Natural killer cell (primary cell): ENCODE measurements around the gene BMPR1A. TPM values are rescaled to one million over a fixed set of nuclear protein-coding genes. Genes with fewer than 3 reads are reported as not detected.

Experiments
- ATAC-seq, 3 donors: fragments of 150-1000 bp in 2 of 3; fragments of 200-7000 bp in 1 of 3; cut with Tn5 transposase; 1 replicate in 1 of 3; 2 replicates in 2 of 3; pipeline ENCODE4 v1.10.0; 2021; ENCODE audit warnings: mild to moderate bottlenecking in 2 of 3, moderate library complexity in 2 of 3
- DNase-seq, 2 donors: peaks; one replicate each; pipeline versions ENCODE4 v3.0.0 to v3.0.0-alpha.2; 2013 to 2021; ENCODE audit warnings: mixed read lengths in 1 of 2
- H3K27ac ChIP-seq: one replicate; pipeline ENCODE4 v1.5.1; 2013; ENCODE audit warnings: mild to moderate bottlenecking, low read length
- H3K27me3 ChIP-seq: one replicate; pipeline ENCODE4 v1.6.1; 2013; ENCODE audit warnings: low read length; ENCODE audit not compliant: control insufficient read depth, insufficient read depth
- H3K36me3 ChIP-seq: one replicate; pipeline ENCODE4 v1.6.1; 2013; ENCODE audit warnings: low read length; ENCODE audit not compliant: control insufficient read depth, insufficient read depth
- H3K4me1 ChIP-seq: one replicate; pipeline ENCODE4 v1.6.1; 2013; ENCODE audit warnings: low read length; ENCODE audit not compliant: control insufficient read depth, insufficient read depth
- H3K4me3 ChIP-seq: one replicate; pipeline ENCODE4 v1.5.1; 2013; ENCODE audit warnings: low read length
- H3K9me3 ChIP-seq: one replicate; pipeline ENCODE4 v1.6.1; 2013; ENCODE audit warnings: low read length; ENCODE audit not compliant: control insufficient read depth, insufficient read depth
- H3K27ac Mint-ChIP-seq, 2 donors: one replicate each; pipeline ENCODE4 v1.8.0; 2022; ENCODE audit warnings: mild to moderate bottlenecking in 2 of 2, mixed read lengths in 2 of 2, moderate library complexity in 1 of 2
- H3K27me3 Mint-ChIP-seq, 2 donors: one replicate each; pipeline ENCODE4 v1.8.0; 2022; ENCODE audit warnings: low read depth in 2 of 2, mixed read lengths in 2 of 2
- H3K36me3 Mint-ChIP-seq: one replicate; pipeline ENCODE4 v1.8.0; 2022; ENCODE audit warnings: mixed read lengths
- H3K4me1 Mint-ChIP-seq, 2 donors: one replicate each; pipeline ENCODE4 v1.8.0; 2022; ENCODE audit warnings: mixed read lengths in 2 of 2
- H3K4me3 Mint-ChIP-seq: one replicate; pipeline ENCODE4 v1.8.0; 2022; ENCODE audit warnings: mild to moderate bottlenecking, moderate library complexity, mixed read lengths
- H3K9me3 Mint-ChIP-seq, 2 donors: one replicate each; pipeline ENCODE4 v1.8.0; 2022; ENCODE audit warnings: mixed read lengths in 2 of 2
- WGBS: methylation state at CpG from one replicate; pipeline ENCODE4 v1.1.7; 2013; ENCODE audit warnings: missing lambda C conversion rate; ENCODE audit not compliant: insufficient coverage; 5-methylcytosine and 5-hydroxymethylcytosine counted together
- intact Hi-C: fragments of 100-400 bp; cut with micrococcal nuclease; formaldehyde crosslinking; loops from one replicate; pipeline ENCODE4 v1.14.2; 2022
- total RNA-seq, 4 donors: library from RNA; stranded (reverse); fragments of 120-200 nt in 1 of 4; gene quantifications; one replicate each; pipeline versions ENCODE4 v1.2.3 to v1.2.4, GENCODE V29; 2013 to 2022
- TF ChIP-seq, protein P1 (sequence below): fragments of 200-600 bp; IDR thresholded peaks from one replicate; pipeline ENCODE4 v1.8.0; 2022; ENCODE audit warnings: antibody characterized with exemption

Gene BMPR1A
- total RNA-seq, 3 donors from 2014 or later (not counting 1 experiment from before 2014, with no cell fraction given): 5.5 to 8.1 (median 7.7) TPM

DNA sequence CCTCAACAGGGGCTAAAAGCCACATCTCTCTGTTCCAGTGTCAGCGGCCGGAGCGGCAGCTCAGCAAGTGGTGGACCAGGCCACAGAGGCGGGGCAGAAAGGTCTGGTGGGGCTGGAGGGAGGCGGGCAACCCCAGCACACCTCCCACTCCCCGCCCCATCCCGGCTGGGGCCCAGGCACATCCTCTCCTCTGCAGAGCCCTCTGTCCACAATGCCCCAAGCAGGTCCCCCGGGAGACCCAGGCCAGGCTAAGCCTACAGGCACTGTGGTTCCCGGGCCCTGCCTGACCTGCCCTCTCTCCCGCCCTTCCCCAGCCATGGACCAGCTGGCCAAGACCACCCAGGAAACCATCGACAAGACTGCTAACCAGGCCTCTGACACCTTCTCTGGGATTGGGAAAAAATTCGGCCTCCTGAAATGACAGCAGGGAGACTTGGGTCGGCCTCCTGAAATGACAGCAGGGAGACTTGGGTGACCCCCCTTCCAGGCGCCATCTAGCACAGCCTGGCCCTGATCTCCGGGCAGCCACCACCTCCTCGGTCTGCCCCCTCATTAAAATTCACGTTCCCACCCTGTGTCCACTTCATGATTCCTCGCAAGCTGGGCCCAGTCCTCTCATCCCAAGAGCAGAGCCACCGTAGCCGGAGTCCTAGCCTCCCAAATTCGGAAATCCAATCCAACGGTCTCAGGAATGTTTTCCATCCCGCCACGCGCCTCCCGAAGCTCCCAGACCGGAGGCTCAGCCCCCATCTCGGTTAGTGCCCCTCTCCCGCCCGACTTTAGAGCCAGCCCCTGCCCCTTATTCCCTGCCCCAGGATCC lies 214.0 kb downstream of the BMPR1A start:
- no peaks in the 10 kb centered on the region for H3K9me3 Mint-ChIP-seq
- no peaks in the 10 kb centered on the region for H3K36me3 Mint-ChIP-seq
- peaks cover 0 to 7% of the 10 kb centered on the region in 2 donors for H3K27me3 Mint-ChIP-seq
- Histone ChIP-seq H3K4me3 (peak overlapping the region; percentile 60), H3K36me3 (no peaks in the 10 kb centered on the region), H3K9me3 (no peaks in the 10 kb centered on the region), H3K27ac (peak overlapping the region; percentile 80), H3K4me1 (peaks cover 54% of the 10 kb centered on the region), H3K27me3 (no peaks in the 10 kb centered on the region)
- WGBS: 48% methylated on average over 30 of the region's 30 CpGs
- TF ChIP-seq, protein P1, sequence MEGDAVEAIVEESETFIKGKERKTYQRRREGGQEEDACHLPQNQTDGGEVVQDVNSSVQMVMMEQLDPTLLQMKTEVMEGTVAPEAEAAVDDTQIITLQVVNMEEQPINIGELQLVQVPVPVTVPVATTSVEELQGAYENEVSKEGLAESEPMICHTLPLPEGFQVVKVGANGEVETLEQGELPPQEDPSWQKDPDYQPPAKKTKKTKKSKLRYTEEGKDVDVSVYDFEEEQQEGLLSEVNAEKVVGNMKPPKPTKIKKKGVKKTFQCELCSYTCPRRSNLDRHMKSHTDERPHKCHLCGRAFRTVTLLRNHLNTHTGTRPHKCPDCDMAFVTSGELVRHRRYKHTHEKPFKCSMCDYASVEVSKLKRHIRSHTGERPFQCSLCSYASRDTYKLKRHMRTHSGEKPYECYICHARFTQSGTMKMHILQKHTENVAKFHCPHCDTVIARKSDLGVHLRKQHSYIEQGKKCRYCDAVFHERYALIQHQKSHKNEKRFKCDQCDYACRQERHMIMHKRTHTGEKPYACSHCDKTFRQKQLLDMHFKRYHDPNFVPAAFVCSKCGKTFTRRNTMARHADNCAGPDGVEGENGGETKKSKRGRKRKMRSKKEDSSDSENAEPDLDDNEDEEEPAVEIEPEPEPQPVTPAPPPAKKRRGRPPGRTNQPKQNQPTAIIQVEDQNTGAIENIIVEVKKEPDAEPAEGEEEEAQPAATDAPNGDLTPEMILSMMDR: no peak
- DNase-seq: peak in 1 of 2 donors; percentile 28
- H3K4me1 Mint-ChIP-seq: peaks cover 14 to 44% of the 10 kb centered on the region in 2 donors
- intact Hi-C loops: no loop called here
- H3K27ac Mint-ChIP-seq: peak overlapping the region; percentile 81 to 93
- peak overlapping the region; percentile 90 for H3K4me3 Mint-ChIP-seq
- ATAC-seq: no peak

DNA sequence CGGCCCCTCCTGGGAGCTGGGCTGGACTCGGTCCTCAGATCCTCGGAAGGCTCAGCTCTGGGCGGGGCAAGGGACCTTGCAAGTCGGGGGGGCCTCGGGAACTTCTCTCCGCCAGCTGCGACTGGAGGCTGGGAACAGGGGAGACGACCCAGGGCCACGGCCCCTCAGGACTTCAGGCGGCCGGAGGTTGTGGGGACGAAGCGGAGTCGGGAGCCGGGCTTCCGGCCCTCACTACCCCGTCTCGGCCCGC lies 214.5 kb downstream of the BMPR1A start:
- peaks cover 51% of the 10 kb centered on the region for H3K4me1 ChIP-seq
- no peak for DNase-seq
- H3K4me3 Mint-ChIP-seq: peak overlapping the region; percentile 90
- H3K36me3 Mint-ChIP-seq: no peaks in the 10 kb centered on the region
- no peaks in the 10 kb centered on the region for H3K9me3 Mint-ChIP-seq
- TF ChIP-seq, protein P1: no peak
- ATAC-seq: no peak
- intact Hi-C loops: loop anchor here (1.0 kb wide), 1 partner anchor 123 kb away; the partner anchor contains the start of gene GLUD1
- H3K27me3 ChIP-seq: no peaks in the 10 kb centered on the region
- no peaks in the 10 kb centered on the region for H3K36me3 ChIP-seq
- H3K27ac Mint-ChIP-seq: peak overlapping the region; percentile 81 to 93
- peak overlapping the region; percentile 80 for H3K27ac ChIP-seq
- H3K4me3 ChIP-seq: peak overlapping the region; percentile 60
- H3K4me1 Mint-ChIP-seq: peaks cover 12 to 38% of the 10 kb centered on the region in 2 donors
- no peaks in the 10 kb centered on the region for H3K9me3 ChIP-seq
- whole genome bisulfite sequencing: under 1% methylated on average over 20 of the region's 20 CpGs
- H3K27me3 Mint-ChIP-seq: peaks cover 0 to 7% of the 10 kb centered on the region in 2 donors

DNA sequence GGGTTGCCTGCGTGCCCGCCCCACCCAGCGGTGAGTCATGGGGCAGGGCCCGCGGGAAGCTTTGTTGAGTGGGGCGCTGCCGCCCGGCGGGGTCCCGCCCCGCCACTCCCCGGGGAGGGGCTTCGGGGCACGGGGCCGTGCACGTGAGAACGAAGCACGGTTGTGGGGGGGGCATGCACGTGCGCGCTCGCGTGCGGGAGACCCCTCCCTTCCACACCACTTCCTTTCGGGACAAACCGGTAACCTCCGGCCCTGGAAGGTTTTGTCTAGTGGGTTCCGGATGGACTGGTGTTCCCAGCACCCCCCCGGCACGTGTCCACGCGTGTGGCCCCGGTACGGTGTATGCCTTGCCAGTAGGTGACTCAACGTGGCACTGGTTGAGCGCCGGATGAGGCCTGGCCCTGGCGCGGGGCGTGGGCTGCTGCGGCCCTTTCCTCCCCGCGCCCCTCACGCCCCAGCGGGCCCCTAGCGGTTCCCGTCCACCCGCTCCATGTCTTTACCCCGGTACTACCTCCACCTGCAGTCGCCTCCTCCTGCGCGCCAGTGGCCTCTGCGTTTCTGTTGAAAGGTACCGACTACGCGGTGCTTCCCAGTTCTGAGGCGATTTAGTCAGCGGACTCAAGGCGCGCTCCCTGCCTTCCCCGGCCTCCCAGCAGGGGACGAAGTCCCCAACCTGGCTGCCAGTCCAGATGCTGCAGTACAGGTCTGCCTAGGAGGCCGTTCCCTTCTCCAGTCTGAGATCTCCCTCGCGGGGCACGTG lies 215.0 kb downstream of the BMPR1A start:
- Histone ChIP-seq H3K36me3 (no peaks in the 10 kb centered on the region), H3K4me1 (peaks cover 46% of the 10 kb centered on the region), H3K4me3 (peak overlapping the region; percentile 60), H3K27me3 (no peaks in the 10 kb centered on the region), H3K9me3 (no peaks in the 10 kb centered on the region), H3K27ac (peak overlapping the region; percentile 80)
- Mint-ChIP-seq H3K9me3 (no peaks in the 10 kb centered on the region), H3K36me3 (no peaks in the 10 kb centered on the region), H3K27ac (peak overlapping the region; percentile 81 to 93), H3K27me3 (peaks cover 0 to 7% of the 10 kb centered on the region in 2 donors), H3K4me3 (peak overlapping the region; percentile 90), H3K4me1 (peaks cover 7 to 33% of the 10 kb centered on the region in 2 donors)
- ATAC-seq (peak; percentile 87 to 92 (median 88)), DNase-seq (peak; percentile 85 to 94)
- TF ChIP-seq, protein P1: no peak
- 5% methylated on average over 66 of the region's 66 CpGs for WGBS
- intact Hi-C loops: loop anchor here (1.0 kb wide), 1 partner anchor 123 kb away; the partner anchor contains the start of gene GLUD1
